Esophagus squamous epithelium (tissue), 4 donors: ENCODE data around the gene DYNLRB2.

Source experiments
- CTCF ChIP-seq, 6 experiments: fragments of 450-650 bp in 4 of 6; fragments of 200-600 bp in 2 of 6; sonication (generic) in 2 of 6; IDR thresholded peaks; one replicate each; pipeline ENCODE4 v1.5.1; 2016 to 2019; ENCODE audit warnings: antibody characterized with exemption in 6 of 6, mild to moderate bottlenecking in 4 of 6, moderate library complexity in 4 of 6
- POLR2A ChIP-seq, 4 donors: fragments of 450-650 bp; IDR thresholded peaks; one replicate each; pipeline ENCODE4 v1.6.1; 2017; ENCODE audit warnings: antibody characterized with exemption in 4 of 4, mild to moderate bottlenecking in 4 of 4, moderate library complexity in 3 of 4

DNA sequence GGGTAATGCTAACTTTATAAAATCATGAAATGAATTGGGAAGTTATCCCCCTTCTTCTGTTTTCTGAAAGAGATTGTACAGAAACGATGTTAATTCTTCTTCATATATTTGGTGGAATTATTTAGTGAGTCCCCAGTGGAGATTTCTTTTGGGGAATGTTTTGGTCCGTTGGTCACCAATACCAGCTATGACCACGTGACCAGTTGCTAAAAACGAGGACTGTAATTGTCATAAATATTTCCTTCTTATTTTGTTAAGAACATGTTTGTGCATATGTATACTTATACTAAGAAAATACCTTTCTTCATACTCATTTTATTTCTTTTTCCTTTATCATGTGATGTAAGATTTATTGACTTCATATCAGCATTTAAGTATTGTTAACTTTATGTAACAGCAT, 10.3 kb upstream of the DYNLRB2 start:
- no peak for TF ChIP-seq POLR2A (IDR thresholded peaks at IDR 0.05)
- no peak for TF ChIP-seq CTCF (IDR thresholded peaks at IDR 0.05)
